GM18511 (cell line): ENCODE data around the gene MSANTD4.
"Not testable (repeated sequence)": the region's sequence is repeated elsewhere in the genome, so short reads cannot be mapped to it uniquely, and the experiment has no call there.

Experiments used
- ATAC-seq: cut with Tn5 transposase; IDR thresholded peaks from one replicate; pipeline ENCODE4 v1.9.1; 2021; ENCODE audit warnings: mild to moderate bottlenecking, moderate library complexity; ENCODE audit not compliant: unreplicated experiment

The MSANTD4 gene

GRCh38 chr11:106021967-106022794 lies at the start of gene MSANTD4:
MSANTD4 (minus strand) TSS chr11:106022240; CDS start chr11:106010917, 11,323 bp downstream.
- peak; percentile 97 for ATAC-seq

GRCh38 chr11:106070606-106071005 lies 48.6 kb upstream of the MSANTD4 start:
- no peak for ATAC-seq

- peak; percentile 56 for ATAC-seq
Observed at GRCh38 chr11:106063009-106063408, 41.0 kb upstream of the MSANTD4 start.

- ATAC-seq: peak; percentile 56
Observed at GRCh38 chr11:106061954-106062949, 40.2 kb upstream of the MSANTD4 start.

GRCh38 chr11:106061249-106061784 lies 39.3 kb upstream of the MSANTD4 start:
- no peak for ATAC-seq

GRCh38 chr11:106059617-106060016 lies 37.6 kb upstream of the MSANTD4 start:
- ATAC-seq: no peak

- not testable (repeated sequence) for ATAC-seq
Observed at GRCh38 chr11:106058377-106058776, 36.3 kb upstream of the MSANTD4 start.

- ATAC-seq: no peak
Observed at GRCh38 chr11:106051103-106051502, 29.1 kb upstream of the MSANTD4 start.

- no peak for ATAC-seq
Observed at GRCh38 chr11:106049727-106050476, 27.9 kb upstream of the MSANTD4 start.

- ATAC-seq: no peak
Observed at GRCh38 chr11:106047631-106048030, 25.6 kb upstream of the MSANTD4 start.

GRCh38 chr11:106043540-106043939 lies 21.5 kb upstream of the MSANTD4 start:
- no peak for ATAC-seq

- no peak for ATAC-seq
Observed at GRCh38 chr11:106032861-106033260, 10.8 kb upstream of the MSANTD4 start.

- no peak for ATAC-seq
Observed at GRCh38 chr11:106031936-106032335, 9.9 kb upstream of the MSANTD4 start.

- ATAC-seq: no peak
Observed at GRCh38 chr11:106031202-106031810, 9.3 kb upstream of the MSANTD4 start.

- no peak for ATAC-seq
Observed at GRCh38 chr11:106030609-106031008, 8.6 kb upstream of the MSANTD4 start.

- ATAC-seq: no peak
Observed at GRCh38 chr11:106022795-106023275, 795 bp upstream of the MSANTD4 start.

- peak; percentile 22 for ATAC-seq
Observed at GRCh38 chr11:106021181-106021966, 666 bp downstream of the MSANTD4 start.

GRCh38 chr11:106017093-106017492 lies 4.9 kb downstream of the MSANTD4 start:
- no peak for ATAC-seq

GRCh38 chr11:106015066-106015465 lies 7.0 kb downstream of the MSANTD4 start:
- no peak for ATAC-seq
